Coronary artery (tissue), 2 donors: Measurements from ENCODE around the gene PPP3CA.

ENCODE experiments used
- DNase-seq: peaks from one replicate; pipeline ENCODE4 v3.0.0-alpha.2; 2017; ENCODE audit warnings: low spot score
- H3K27ac ChIP-seq, 2 donors: fragments of 200-600 bp; sonication (generic); one replicate each; pipeline ENCODE4 v1.5.1; 2016 to 2019
- H3K4me3 ChIP-seq: fragments of 200-600 bp; sonication (generic); 2 replicates; pipeline ENCODE4 v1.5.1; 2016; ENCODE audit warnings: mild to moderate bottlenecking, moderate library complexity
- CTCF ChIP-seq: fragments of 200-600 bp; sonication (generic); IDR thresholded peaks from one replicate; pipeline ENCODE4 v1.5.1; 2019; ENCODE audit warnings: antibody characterized with exemption

The PPP3CA gene

GRCh38 chr4:101290654-101291053, 56.7 kb downstream of the PPP3CA start:
- no peak for DNase-seq
- no peak overlapping the region for H3K4me3 ChIP-seq
- TF ChIP-seq CTCF, result no peak
- no peak overlapping the region for H3K27ac ChIP-seq

GRCh38 chr4:101289306-101289705, 58.0 kb downstream of the PPP3CA start:
- TF ChIP-seq CTCF, result no peak
- Histone ChIP-seq H3K4me3 (no peak overlapping the region), H3K27ac (no peak overlapping the region)
- DNase-seq, result no peak

GRCh38 chr4:101288365-101289145, 58.8 kb downstream of the PPP3CA start:
- no peak overlapping the region for H3K4me3 ChIP-seq
- TF ChIP-seq CTCF, result no peak
- H3K27ac ChIP-seq, result peak overlapping the region in 1 of 2 donors; percentile 26
- no peak for DNase-seq

GRCh38 chr4:101287324-101287723, 60.0 kb downstream of the PPP3CA start:
- H3K27ac ChIP-seq, result no peak overlapping the region
- no peak for TF ChIP-seq CTCF
- no peak for DNase-seq
- no peak overlapping the region for H3K4me3 ChIP-seq

- Histone ChIP-seq H3K4me3 (no peak overlapping the region), H3K27ac (no peak overlapping the region)
- DNase-seq, result no peak
- no peak for TF ChIP-seq CTCF
These were observed 60.7 kb downstream of the PPP3CA start for GRCh38 chr4:101286663-101287062.

GRCh38 chr4:101285985-101286384, 61.3 kb downstream of the PPP3CA start:
- Histone ChIP-seq H3K4me3 (no peak overlapping the region), H3K27ac (no peak overlapping the region)
- DNase-seq, result no peak
- no peak for TF ChIP-seq CTCF

GRCh38 chr4:101284546-101284945, 62.8 kb downstream of the PPP3CA start:
- Histone ChIP-seq H3K27ac (no peak overlapping the region), H3K4me3 (no peak overlapping the region)
- DNase-seq, result no peak
- no peak for TF ChIP-seq CTCF
